ENCODE data around the gene TRMT44.

DNA sequence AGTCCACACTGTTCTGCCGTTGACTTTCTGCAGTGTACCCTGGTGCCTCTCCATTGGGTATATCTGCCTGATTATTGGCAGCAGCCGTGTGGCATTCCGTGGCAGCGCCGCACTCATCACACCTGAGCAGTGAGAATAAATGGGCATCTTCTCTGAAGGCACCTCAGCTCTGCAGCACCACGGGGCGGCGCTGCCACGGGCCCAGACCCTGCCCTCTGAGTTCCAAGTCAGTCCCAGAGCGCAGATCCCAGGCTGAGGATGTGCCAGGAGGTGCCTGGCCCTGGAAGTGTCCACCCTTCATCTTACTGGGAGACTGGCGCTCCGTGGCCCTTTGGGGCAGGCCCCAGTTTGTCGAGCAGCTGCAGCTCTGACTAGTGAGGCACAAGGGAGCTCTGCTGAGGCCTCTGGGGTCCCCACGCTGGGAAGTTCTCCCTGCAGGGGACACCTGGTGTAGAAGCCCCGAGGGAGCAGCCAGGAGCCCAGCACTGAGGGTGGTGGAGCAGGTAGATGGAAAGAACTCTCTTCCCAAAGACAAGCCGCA, 36.6 kb downstream of the TRMT44 start:
- no peak for TF ChIP-seq CTCF (IDR thresholded peaks at IDR 0.05)
- TF ChIP-seq POLR2AphosphoS5 (IDR thresholded peaks at IDR 0.05): no peak
- no peak for TF ChIP-seq POLR2A (IDR thresholded peaks at IDR 0.05)
